ENCODE measurements around the gene PRPF31.

The PRPF31 gene

GRCh38 chr19:54164369-54165068, 49.0 kb downstream of the PRPF31 start:
- no peak for DNase-seq

- no peak for DNase-seq
These were observed 49.7 kb downstream of the PRPF31 start for GRCh38 chr19:54165222-54165621.

GRCh38 chr19:54168174-54168917, 52.8 kb downstream of the PRPF31 start:
- DNase-seq, result peak; percentile 85

- DNase-seq, result no peak
These were observed 53.7 kb downstream of the PRPF31 start for GRCh38 chr19:54169149-54169740.

GRCh38 chr19:54171736-54172431, 56.3 kb downstream of the PRPF31 start:
- peak; percentile 7 for DNase-seq

GRCh38 chr19:54172471-54173358, 57.2 kb downstream of the PRPF31 start, which contains the start of gene TMC4:
TMC4 (minus strand) TSS chr19:54173160; CDS start chr19:54173117, 43 bp downstream.
- peak; percentile 9 for DNase-seq

GRCh38 chr19:54173359-54173699, 57.8 kb downstream of the PRPF31 start:
- DNase-seq, result no peak

GRCh38 chr19:54173951-54174834, 58.6 kb downstream of the PRPF31 start:
- DNase-seq, result no peak

GRCh38 chr19:54178581-54179261, 63.2 kb downstream of the PRPF31 start:
- DNase-seq, result no peak

GRCh38 chr19:54179262-54179852, 63.8 kb downstream of the PRPF31 start:
- no peak for DNase-seq

GRCh38 chr19:54179921-54180461, 64.4 kb downstream of the PRPF31 start:
- no peak for DNase-seq

GRCh38 chr19:54180691-54181091, 65.1 kb downstream of the PRPF31 start:
- DNase-seq, result no peak

Data from 8988T (cell line).